Large intestine (tissue), 3 donors: ENCODE measurements around the gene PRKCE. TPM values are rescaled to one million over a fixed set of nuclear protein-coding genes. Genes with fewer than 3 reads are reported as not detected.

ENCODE experiments used
- DNase-seq, 2 donors: peaks; one replicate each; pipeline versions ENCODE4 v3.0.0 to v3.0.0-alpha.2; 2013
- H3K27ac ChIP-seq: one replicate; pipeline ENCODE4 v1.5.1; 2013; ENCODE audit warnings: low read length
- H3K27me3 ChIP-seq: 2 replicates; pipeline ENCODE4 v1.6.1; 2013; ENCODE audit warnings: low read length; ENCODE audit not compliant: control insufficient read depth, insufficient read depth
- H3K36me3 ChIP-seq: 2 replicates; pipeline ENCODE4 v1.6.1; 2013; ENCODE audit warnings: low read length; ENCODE audit not compliant: control insufficient read depth, insufficient read depth
- H3K4me1 ChIP-seq: one replicate; pipeline ENCODE4 v1.6.1; 2013; ENCODE audit warnings: low read length; ENCODE audit not compliant: control insufficient read depth, insufficient read depth
- H3K4me3 ChIP-seq: one replicate; pipeline ENCODE4 v1.5.1; 2013; ENCODE audit warnings: low read length
- H3K9me3 ChIP-seq: one replicate; pipeline ENCODE4 v1.6.1; 2013; ENCODE audit warnings: mild to moderate bottlenecking, low read depth, low read length, moderate library complexity; ENCODE audit not compliant: control insufficient read depth
- WGBS: methylation state at CpG from one replicate; pipeline ENCODE4 v1.1.5; 2013; ENCODE audit warnings: low lambda C conversion rate; ENCODE audit not compliant: insufficient coverage; 5-methylcytosine and 5-hydroxymethylcytosine counted together
- polyA plus RNA-seq: library from polyadenylated mRNA; unstranded; fragments of 120-200 nt; gene quantifications from one replicate; pipeline ENCODE4 v1.2.1, GENCODE V29; 2013

Gene PRKCE
- polyA plus RNA-seq, 1 donor: 13.0 TPM

DNA sequence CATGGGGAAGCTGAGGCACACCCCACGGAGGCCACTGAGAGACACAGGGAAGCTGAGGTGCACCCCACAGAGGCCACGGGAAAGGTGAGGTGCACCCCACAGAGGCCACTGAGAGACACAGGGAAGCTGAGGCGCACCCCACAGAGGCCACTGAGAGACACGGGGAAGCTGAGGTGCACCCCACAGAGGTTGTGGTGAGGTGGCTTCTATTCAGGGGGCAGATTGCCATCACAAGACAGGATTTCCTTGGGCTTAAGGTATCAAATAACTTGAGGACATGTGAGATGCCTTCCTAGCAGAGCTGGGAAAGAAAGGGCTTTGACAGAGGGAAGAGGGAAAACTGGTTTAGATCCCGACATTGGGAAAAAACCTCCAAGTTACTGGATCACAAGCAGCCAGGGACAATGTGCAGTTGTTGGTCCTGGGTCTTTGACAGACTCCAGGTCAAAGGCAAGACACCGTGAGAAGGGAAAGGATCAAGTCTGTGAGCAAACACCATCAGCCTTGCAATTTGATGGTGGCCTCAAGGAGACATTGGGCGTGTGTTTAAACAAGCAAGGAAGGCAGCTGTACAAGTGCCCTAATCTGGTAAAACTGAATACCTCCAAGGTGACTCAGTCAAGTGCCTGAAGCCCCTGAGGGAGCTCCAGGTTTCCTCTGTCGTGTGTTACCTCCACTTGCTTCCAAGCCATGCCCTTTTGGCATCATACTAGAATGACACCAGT lies 512.5 kb downstream of the PRKCE start:
- no peaks in the 10 kb centered on the region for H3K9me3 ChIP-seq
- DNase-seq: peak in 1 of 2 donors; percentile 45
- H3K27ac ChIP-seq: peak overlapping the region; percentile 8
- peaks cover 14% of the 10 kb centered on the region for H3K4me1 ChIP-seq
- no peak overlapping the region for H3K4me3 ChIP-seq
- H3K27me3 ChIP-seq: no peaks in the 10 kb centered on the region
- peaks cover 17% of the 10 kb centered on the region for H3K36me3 ChIP-seq
- no CpG with 5 or more reads among the region's 8 CpGs for WGBS

DNA sequence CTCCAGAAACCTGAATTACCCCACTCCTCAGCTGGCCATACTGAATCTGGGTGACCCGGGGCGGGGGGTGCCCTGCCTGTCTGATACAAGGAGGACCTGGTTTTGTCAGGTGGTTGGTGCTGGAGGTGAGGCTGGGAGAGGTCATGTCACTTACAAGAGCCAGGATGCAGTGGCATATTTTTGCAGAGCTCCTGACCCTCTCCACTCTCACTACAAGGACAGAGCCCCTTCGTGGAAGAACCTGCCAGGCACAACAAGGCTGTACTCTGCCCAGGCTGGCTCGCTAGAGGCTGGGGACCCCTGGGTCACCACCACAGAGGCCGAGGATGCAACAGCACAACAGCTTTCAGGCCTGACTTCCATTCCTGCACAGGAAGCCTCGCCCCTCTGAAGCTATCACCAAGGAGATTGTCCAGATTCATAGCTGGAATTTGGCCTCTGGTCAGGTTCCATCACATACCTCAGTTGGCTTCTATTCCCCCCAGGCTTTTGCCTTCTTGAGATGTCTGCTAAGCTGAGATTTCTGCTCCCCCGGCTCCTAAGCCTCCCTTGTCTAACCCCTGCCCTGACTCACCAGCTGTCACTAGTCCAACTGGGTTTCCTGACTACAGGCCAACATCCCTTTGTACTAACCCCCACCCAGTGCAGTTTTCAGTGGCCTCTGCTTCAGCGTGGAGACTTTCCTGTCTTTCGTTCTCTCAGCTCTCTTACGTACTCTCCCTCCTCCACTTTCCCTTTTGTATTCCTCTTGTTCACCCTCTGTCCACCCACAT lies 513.2 kb downstream of the PRKCE start:
- H3K27ac ChIP-seq: peak overlapping the region; percentile 8
- H3K4me1 ChIP-seq: peaks cover 20% of the 10 kb centered on the region
- 80% methylated on average over 3 of the region's 10 CpGs for WGBS
- no peaks in the 10 kb centered on the region for H3K9me3 ChIP-seq
- H3K4me3 ChIP-seq: no peak overlapping the region
- DNase-seq: peak in 1 of 2 donors; percentile 29
- H3K36me3 ChIP-seq: peaks cover 15% of the 10 kb centered on the region
- no peaks in the 10 kb centered on the region for H3K27me3 ChIP-seq

DNA sequence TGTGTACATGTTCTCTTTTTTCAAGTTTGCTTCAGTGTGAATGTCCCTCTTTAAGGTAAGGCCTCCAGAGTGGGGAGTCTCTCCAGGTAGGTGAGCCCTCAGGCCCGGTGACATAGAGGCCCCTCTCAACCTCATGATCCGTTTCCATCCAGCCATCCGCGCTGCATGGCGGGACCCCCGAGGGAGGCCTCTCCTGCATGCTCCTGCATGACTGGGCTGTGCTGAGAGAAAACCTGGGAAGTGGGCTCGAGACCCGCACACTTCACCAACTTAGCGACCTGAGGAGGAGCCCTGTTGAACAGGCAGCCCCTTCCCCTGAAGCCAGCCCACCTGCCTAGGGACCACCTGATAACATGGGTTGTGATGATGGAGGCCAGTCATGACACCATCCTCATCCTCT lies 514.4 kb downstream of the PRKCE start:
- DNase-seq: no peak
- no peak overlapping the region for H3K27ac ChIP-seq
- H3K36me3 ChIP-seq: peaks cover 8% of the 10 kb centered on the region
- H3K4me3 ChIP-seq: no peak overlapping the region
- no peaks in the 10 kb centered on the region for H3K9me3 ChIP-seq
- H3K27me3 ChIP-seq: no peaks in the 10 kb centered on the region
- H3K4me1 ChIP-seq: peaks cover 20% of the 10 kb centered on the region
- no CpG with 5 or more reads among the region's 9 CpGs for WGBS

DNA sequence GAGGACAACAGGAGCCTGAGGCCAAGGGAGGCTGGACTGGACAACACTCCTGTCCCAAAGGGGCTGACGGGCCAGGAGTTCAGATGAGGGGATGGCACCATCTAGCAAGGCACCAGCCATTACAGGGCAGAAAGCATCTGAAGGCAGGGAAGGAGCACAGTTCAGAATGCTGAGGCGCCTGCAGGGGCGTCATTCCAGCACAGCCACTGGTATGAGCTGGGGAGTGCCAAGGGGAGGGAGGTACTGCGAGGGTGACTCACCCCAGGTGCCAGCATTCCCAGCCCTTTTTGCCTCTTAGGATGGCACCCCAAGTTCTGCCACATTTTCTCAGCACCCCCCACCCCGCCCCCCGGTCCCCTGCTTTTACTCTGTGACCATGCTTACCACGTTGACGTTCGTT lies 515.9 kb downstream of the PRKCE start:
- Histone ChIP-seq H3K27ac (no peak overlapping the region), H3K27me3 (no peaks in the 10 kb centered on the region), H3K36me3 (peaks cover 8% of the 10 kb centered on the region), H3K9me3 (no peaks in the 10 kb centered on the region), H3K4me1 (peaks cover 20% of the 10 kb centered on the region), H3K4me3 (no peak overlapping the region)
- no peak for DNase-seq
- WGBS: no CpG with 5 or more reads among the region's 9 CpGs

DNA sequence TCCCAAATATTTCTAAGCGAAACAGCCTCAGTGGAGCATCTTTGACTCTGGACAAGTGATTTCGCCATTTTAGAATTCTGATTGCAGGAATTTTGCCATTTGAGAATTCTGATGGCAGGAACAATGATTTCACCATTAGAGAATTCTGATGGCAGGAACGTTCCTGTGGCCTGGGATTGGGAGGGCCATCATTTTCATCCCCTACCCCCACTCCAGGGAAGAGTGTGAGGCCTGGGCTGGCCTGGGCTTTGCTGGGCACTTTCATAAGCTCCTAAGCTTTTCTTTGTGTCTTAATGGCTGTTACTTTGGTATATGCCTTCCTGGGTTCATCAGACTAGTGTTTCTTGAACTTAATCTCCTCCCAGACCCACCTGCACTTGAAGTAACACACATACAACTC lies 516.4 kb downstream of the PRKCE start:
- no peak for DNase-seq
- Histone ChIP-seq H3K27ac (no peak overlapping the region), H3K27me3 (no peaks in the 10 kb centered on the region), H3K4me3 (no peak overlapping the region), H3K36me3 (peaks cover 8% of the 10 kb centered on the region), H3K4me1 (peaks cover 20% of the 10 kb centered on the region), H3K9me3 (no peaks in the 10 kb centered on the region)
- WGBS: no CpG with 5 or more reads among the region's 3 CpGs

DNA sequence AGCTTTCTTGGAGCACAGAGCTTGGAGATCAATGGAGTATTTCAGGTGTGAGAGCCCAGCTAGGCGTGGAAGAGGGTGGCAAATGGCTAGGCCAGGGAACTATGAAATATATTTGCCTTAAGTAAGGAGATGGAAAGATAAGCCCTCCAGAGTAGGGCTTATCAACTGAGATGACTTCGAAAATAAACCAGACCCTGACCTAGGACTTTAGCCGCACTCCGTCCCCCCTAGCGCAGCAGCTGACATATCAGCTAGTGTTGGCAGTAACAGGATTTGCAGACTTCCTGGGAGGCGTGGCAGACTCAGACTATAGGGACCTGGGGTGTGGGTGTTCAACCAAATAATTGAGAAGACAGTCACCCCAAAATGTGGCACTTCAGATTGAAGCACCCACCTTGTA lies 518.0 kb downstream of the PRKCE start:
- peaks cover 12% of the 10 kb centered on the region for H3K4me1 ChIP-seq
- H3K9me3 ChIP-seq: no peaks in the 10 kb centered on the region
- WGBS: no CpG with 5 or more reads among the region's 6 CpGs
- no peak overlapping the region for H3K27ac ChIP-seq
- no peaks in the 10 kb centered on the region for H3K27me3 ChIP-seq
- DNase-seq: no peak
- peaks cover 8% of the 10 kb centered on the region for H3K36me3 ChIP-seq
- H3K4me3 ChIP-seq: no peak overlapping the region

DNA sequence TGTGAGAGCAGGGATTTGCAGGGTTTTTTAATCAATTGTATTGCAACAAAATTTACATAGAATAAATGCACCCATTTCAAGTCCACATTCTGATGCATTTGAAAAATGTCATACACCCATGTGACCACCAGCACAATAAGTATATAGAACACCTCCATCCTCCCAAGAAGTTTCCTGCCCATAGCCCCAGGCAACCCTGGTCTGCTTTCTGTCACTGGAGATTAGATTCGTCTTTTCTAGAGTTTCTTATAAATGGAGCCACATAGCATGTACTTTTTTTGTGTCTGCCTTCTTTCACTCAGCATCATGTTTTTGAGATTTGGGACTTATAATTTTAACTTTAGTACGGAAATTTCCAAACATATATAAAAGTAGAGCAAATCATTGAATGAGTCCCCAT lies 518.6 kb downstream of the PRKCE start:
- no CpG with 5 or more reads among the region's 2 CpGs for WGBS
- DNase-seq: no peak
- Histone ChIP-seq H3K27me3 (no peaks in the 10 kb centered on the region), H3K36me3 (peaks cover 8% of the 10 kb centered on the region), H3K4me3 (no peak overlapping the region), H3K4me1 (peaks cover 7% of the 10 kb centered on the region), H3K9me3 (no peaks in the 10 kb centered on the region), H3K27ac (no peak overlapping the region)

DNA sequence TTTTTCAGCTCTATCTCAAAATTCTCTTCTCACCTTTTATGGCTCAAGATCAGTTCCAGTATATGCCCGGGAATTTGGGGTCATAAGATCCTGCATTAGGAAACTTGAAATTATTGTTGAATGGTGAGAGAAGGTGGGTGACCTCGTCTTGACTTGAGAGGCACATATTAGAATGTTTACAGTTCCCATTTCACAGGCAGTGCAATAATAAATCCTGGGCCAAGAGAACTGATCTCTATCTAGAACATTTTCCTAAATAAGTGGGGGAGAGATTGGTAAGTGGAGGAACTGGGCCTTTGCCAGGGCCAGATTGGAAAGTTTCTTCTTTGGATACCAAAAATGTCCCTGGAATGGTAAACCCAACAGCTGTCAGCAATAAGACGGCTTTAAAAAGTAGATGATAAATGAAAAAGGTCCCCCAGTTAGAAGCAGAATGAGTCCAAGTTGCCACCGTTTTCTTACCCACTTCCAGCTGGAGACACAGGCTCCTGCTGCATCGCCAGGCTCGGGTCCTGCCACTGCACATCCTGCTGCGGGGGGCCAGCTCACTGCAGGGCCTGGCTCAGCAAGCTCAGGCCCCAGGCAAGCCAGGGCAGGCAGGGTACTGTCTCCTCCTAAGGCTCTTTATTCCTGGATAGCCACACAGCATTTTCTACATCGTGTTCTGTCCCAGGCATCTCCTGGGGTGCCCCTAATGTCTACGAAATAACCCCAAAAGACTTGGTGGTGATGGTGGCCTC lies 519.3 kb downstream of the PRKCE start:
- Histone ChIP-seq H3K27ac (no peak overlapping the region), H3K4me1 (peaks cover 7% of the 10 kb centered on the region), H3K9me3 (no peaks in the 10 kb centered on the region), H3K27me3 (no peaks in the 10 kb centered on the region), H3K36me3 (peaks cover 8% of the 10 kb centered on the region), H3K4me3 (no peak overlapping the region)
- no peak for DNase-seq
- no CpG with 5 or more reads among the region's 9 CpGs for WGBS

DNA sequence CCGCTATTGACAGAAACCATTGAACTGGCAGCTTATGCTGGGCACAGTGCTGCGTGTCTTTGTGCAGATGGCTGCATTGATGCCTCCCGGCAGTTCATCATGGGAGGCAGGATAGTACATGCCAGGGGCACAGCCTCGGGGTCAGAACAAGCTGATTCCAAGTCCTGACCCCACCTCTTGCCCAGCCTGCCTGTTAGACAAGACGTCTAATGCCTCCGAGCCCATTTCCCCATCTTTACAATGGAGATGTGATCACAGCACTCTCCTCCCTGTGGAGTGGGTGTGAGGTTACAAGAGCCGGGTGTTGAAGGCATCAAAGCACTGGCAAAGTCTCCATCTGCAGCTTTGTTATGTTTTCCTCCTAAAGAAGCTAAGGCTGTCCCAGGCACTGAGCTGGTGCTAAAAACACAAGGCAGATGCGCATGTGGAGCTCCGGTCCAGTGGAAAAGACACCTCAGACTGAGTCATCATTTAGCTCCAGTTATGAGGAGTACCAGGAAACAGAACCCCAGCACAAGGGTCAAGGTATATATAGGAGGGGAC lies 520.0 kb downstream of the PRKCE start:
- H3K4me3 ChIP-seq: no peak overlapping the region
- no peak for DNase-seq
- no peak overlapping the region for H3K27ac ChIP-seq
- no peaks in the 10 kb centered on the region for H3K9me3 ChIP-seq
- no CpG with 5 or more reads among the region's 9 CpGs for WGBS
- no peaks in the 10 kb centered on the region for H3K27me3 ChIP-seq
- H3K36me3 ChIP-seq: peaks cover 4% of the 10 kb centered on the region
- peaks cover 7% of the 10 kb centered on the region for H3K4me1 ChIP-seq

DNA sequence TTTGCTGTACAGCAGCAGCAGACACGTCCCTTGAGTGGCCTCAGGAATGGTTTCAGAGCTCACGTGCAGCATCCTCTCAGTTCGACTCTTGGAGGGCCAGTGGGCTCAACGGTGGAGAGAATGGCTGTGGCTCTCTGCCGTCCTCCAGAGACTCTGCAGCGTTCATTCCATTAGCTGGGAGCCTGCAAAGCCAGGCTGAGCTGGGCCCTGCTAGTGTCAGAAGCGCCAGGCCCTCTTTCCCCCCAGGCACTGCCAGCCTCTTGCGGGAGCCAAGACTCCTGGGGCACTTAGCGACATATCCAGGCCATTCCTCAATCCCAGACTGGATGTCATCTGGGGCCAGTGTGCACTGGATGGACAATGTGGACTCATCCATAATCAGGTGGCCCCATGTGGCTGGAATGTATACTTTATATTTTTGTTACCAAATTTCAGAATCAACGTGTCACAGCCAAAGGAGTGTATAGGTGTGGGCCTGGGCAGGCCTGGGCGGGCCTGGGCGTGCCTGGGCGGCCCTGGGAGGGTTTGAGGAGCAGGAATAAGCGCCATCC lies 520.6 kb downstream of the PRKCE start:
- Histone ChIP-seq H3K27ac (no peak overlapping the region), H3K27me3 (no peaks in the 10 kb centered on the region), H3K9me3 (no peaks in the 10 kb centered on the region), H3K4me1 (peaks cover 7% of the 10 kb centered on the region), H3K36me3 (peaks cover 4% of the 10 kb centered on the region), H3K4me3 (no peak overlapping the region)
- no peak for DNase-seq
- no CpG with 5 or more reads among the region's 14 CpGs for WGBS
